ENCODE data around the gene RAD18. TPM values are rescaled to one million over a fixed set of nuclear protein-coding genes. Genes with fewer than 3 reads are reported as not detected.

RAD18 gene
- total RNA-seq, 4 donors from 2014 or later: 2.5 to 11.0 (median 7.1) TPM

DNA sequence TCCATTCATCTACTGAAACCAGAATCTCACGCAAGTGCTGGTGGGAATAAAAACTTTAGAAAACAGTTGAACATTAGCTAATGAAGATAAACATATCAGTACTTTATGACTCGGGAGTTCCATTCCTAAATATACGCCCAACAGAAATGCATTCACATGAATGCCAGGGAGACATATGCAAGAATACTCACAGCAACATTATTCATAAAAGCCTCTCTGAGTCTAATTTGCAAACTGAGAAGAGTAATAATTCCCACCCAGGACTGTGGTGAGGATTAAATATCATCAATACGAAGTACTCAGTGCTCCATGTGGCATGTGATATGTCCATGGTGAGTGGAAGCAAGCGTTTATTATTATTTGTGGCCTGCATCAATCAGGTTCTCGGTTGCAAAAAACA is 128.3 kb downstream of the RAD18 start:
- no peaks in the 10 kb centered on the region for H3K9me3 ChIP-seq
- H3K4me3 ChIP-seq: no peak overlapping the region
- intact Hi-C loops (cut with DNase I): no loop called here
- no peak overlapping the region for H3K27ac ChIP-seq
- H3K27me3 ChIP-seq: no peaks in the 10 kb centered on the region
- WGBS, 2 donors: 89 to 93% methylated on average over 6 of the region's 6 CpGs
- H3K36me3 ChIP-seq: no peaks in the 10 kb centered on the region
- TF ChIP-seq, protein P1, sequence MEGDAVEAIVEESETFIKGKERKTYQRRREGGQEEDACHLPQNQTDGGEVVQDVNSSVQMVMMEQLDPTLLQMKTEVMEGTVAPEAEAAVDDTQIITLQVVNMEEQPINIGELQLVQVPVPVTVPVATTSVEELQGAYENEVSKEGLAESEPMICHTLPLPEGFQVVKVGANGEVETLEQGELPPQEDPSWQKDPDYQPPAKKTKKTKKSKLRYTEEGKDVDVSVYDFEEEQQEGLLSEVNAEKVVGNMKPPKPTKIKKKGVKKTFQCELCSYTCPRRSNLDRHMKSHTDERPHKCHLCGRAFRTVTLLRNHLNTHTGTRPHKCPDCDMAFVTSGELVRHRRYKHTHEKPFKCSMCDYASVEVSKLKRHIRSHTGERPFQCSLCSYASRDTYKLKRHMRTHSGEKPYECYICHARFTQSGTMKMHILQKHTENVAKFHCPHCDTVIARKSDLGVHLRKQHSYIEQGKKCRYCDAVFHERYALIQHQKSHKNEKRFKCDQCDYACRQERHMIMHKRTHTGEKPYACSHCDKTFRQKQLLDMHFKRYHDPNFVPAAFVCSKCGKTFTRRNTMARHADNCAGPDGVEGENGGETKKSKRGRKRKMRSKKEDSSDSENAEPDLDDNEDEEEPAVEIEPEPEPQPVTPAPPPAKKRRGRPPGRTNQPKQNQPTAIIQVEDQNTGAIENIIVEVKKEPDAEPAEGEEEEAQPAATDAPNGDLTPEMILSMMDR (IDR thresholded peaks at IDR 0.05): no peak
- TF ChIP-seq POLR2A (IDR thresholded peaks at IDR 0.05): no peak
- no peak for DNase-seq
- no peaks in the 10 kb centered on the region for H3K4me1 ChIP-seq

DNA sequence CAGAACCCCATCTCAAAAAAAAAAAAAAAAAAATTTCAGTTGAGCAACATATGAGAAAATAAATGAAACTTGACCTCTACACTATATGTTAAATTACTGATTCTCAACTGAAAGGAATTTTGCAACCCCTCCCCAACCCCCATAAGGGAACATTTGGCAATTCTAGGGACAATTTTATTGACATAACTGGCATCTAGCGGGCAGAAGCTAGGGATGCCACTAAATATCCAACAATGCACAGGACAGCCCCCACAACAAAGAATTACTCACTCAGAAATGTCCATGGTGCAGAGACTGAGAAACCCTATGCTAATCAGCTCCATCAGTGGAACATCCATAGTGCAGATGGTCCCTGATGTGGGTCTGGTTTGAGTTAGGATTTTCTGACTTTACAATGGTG is 135.6 kb downstream of the RAD18 start:
- DNase-seq: no peak
- 78 to 82% methylated on average over 1 of the region's 1 CpG for WGBS, 2 donors
- Histone ChIP-seq H3K4me3 (no peak overlapping the region), H3K27me3 (no peaks in the 10 kb centered on the region), H3K4me1 (no peaks in the 10 kb centered on the region), H3K27ac (no peak overlapping the region), H3K36me3 (no peaks in the 10 kb centered on the region), H3K9me3 (no peaks in the 10 kb centered on the region)
- intact Hi-C loops (cut with DNase I): no loop called here
- TF ChIP-seq, protein P1 (IDR thresholded peaks at IDR 0.05): no peak
- no peak for TF ChIP-seq POLR2A (IDR thresholded peaks at IDR 0.05)

Small RNA genes within 50 kb of the gene (small RNA-seq; reads per million reads assigned to genes)
- gene RF00416: 0 reads per million in 4 donors

Other genes with a start within 250 kb of the RAD18 start
- gene CAV3, start 229.7 kb downstream of the RAD18 start, total RNA-seq: not detected
- 1 to 10 TPM; 3.8 to 9.0 (median 6.4) TPM for gene OXTR, start 193.9 kb downstream of the RAD18 start, total RNA-seq